Measurements from ENCODE around the gene P4HA2. TPM values are rescaled to one million over a fixed set of nuclear protein-coding genes. Genes with fewer than 3 reads are reported as not detected.

Gene P4HA2
- total RNA-seq, 1 experiment from 2014 or later = 43.6 TPM

DNA sequence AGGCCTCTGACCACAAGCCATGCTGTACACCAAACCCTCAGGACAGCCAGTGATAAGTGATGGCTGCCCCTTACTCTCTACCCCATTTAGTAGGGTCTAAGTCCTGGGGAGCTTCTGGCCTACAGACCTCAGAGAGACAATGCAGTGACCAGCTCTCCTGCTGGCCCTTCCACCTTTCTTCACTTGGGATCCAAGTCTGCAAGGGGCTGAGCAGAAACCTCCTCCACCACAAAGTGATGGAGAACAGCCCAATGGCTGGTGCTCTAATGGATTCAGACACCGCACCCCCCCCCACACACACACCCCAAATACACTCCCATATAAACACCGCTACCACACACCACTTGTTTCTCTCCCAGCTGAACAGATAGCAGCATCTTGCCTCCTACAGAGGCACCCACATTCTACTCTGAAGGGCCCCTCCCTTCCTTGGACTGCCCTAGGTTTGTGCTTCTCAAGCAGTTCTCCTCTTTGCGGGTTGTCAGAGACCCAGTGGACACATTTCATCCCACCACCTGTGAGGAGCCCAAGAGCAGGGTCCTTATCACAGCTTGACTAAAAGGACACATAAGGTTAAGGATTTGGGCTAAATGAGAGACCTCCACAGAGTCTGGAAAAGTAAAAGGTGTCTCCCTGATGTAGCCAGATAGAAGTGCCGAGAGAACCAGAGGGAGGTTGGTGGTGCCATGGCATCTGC, 28.6 kb upstream of the P4HA2 start:
- intact Hi-C loops (cut with micrococcal nuclease) = no loop called here
- no peaks in the 10 kb centered on the region for H4K20me1 ChIP-seq (ENCODE audit: low read length)
- no peaks in the 10 kb centered on the region for H3K36me3 ChIP-seq (ENCODE audit: low read depth, low read length)
- H3K9me3 ChIP-seq (ENCODE audit: low read length) = no peaks in the 10 kb centered on the region
- DNase-seq (no peak), ATAC-seq (no peak)
- no peak overlapping the region for H3K4me3 ChIP-seq (ENCODE audit: low read length)
- TF ChIP-seq EZH2phosphoT487 (IDR thresholded peaks at IDR 0.05; ENCODE audit: borderline replicate concordance, low read length) (no peak), EZH2 (IDR thresholded peaks at IDR 0.05; ENCODE audit: low read length, unreplicated experiment) (no peak)
- TF ChIP-seq, protein P1, sequence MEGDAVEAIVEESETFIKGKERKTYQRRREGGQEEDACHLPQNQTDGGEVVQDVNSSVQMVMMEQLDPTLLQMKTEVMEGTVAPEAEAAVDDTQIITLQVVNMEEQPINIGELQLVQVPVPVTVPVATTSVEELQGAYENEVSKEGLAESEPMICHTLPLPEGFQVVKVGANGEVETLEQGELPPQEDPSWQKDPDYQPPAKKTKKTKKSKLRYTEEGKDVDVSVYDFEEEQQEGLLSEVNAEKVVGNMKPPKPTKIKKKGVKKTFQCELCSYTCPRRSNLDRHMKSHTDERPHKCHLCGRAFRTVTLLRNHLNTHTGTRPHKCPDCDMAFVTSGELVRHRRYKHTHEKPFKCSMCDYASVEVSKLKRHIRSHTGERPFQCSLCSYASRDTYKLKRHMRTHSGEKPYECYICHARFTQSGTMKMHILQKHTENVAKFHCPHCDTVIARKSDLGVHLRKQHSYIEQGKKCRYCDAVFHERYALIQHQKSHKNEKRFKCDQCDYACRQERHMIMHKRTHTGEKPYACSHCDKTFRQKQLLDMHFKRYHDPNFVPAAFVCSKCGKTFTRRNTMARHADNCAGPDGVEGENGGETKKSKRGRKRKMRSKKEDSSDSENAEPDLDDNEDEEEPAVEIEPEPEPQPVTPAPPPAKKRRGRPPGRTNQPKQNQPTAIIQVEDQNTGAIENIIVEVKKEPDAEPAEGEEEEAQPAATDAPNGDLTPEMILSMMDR (conservative IDR thresholded peaks at IDR 0.05; ENCODE audit: low read depth, low read length) = no peak
- no peak overlapping the region for H3K9ac ChIP-seq (ENCODE audit: low read length)
- H3F3A ChIP-seq (ENCODE audit: low read length, unreplicated experiment) = no peaks in the 10 kb centered on the region
- BruUV-seq (replicated peaks) = no TSS peak
- H3K4me2 ChIP-seq (ENCODE audit: low read length) = no peak overlapping the region
- peaks cover 34% of the 10 kb centered on the region for H3K4me1 ChIP-seq (ENCODE audit: insufficient read depth, low read length)
- no peaks in the 10 kb centered on the region for H3K9me2 ChIP-seq (replicated peaks; ENCODE audit: low read length)
- H2AFZ ChIP-seq (ENCODE audit: low read length) = no peak overlapping the region
- no peaks in the 10 kb centered on the region for H3K27me3 ChIP-seq (ENCODE audit: low read length)
- H3K27ac ChIP-seq (ENCODE audit: low read length) = no peak overlapping the region
- peaks cover 13% of the 10 kb centered on the region for H3K79me2 ChIP-seq (ENCODE audit: low read length)
- CTCF ChIA-PET = no interaction called here
- POLR2A ChIA-PET (ENCODE audit: unreplicated experiment) = no interaction called here

DNA sequence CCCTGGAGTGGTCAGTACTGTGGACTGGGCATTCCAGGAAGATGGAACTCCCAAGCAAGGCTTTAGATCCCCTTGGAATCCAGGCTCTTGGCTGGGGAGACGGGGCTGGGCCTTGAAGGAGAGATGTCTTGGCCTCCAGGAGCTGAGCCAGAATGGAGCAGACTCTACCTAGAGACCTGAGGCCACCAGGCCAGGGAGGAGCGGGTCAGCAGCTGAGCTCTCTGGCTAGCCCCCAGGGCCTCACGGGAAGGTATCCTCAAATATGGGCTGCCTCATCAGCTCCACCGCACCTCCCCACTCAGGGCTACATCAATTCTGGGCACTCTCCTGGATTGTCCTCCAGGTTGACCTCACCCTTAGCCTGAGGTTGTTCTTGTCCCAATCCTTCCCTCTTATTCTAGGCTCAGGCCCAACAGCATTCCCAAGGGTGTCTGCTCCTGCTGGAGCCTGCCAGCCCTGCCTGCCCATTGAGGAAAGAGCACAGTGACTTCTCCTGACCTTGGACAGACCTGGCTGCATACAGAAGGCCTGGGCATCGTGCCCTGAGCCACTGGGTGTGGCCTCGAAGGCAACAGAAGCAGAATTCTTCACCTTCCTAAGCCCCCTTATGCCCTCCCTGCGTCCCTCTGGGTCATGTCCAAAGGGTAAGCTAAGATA, 26.8 kb upstream of the P4HA2 start:
- peaks cover 16% of the 10 kb centered on the region for H3K4me1 ChIP-seq (ENCODE audit: insufficient read depth, low read length)
- H3K27me3 ChIP-seq (ENCODE audit: low read length) = no peaks in the 10 kb centered on the region
- H3K4me3 ChIP-seq (ENCODE audit: low read length) = no peak overlapping the region
- no peak for ATAC-seq
- H2AFZ ChIP-seq (ENCODE audit: low read length) = no peak overlapping the region
- no peaks in the 10 kb centered on the region for H4K20me1 ChIP-seq (ENCODE audit: low read length)
- H3K27ac ChIP-seq (ENCODE audit: low read length) = no peak overlapping the region
- ChIA-PET CTCF (no interaction called here), POLR2A (ENCODE audit: unreplicated experiment) (no interaction called here)
- intact Hi-C loops (cut with micrococcal nuclease) = no loop called here
- H3F3A ChIP-seq (ENCODE audit: low read length, unreplicated experiment) = no peaks in the 10 kb centered on the region
- no peaks in the 10 kb centered on the region for H3K9me2 ChIP-seq (replicated peaks; ENCODE audit: low read length)
- no peak overlapping the region for H3K4me2 ChIP-seq (ENCODE audit: low read length)
- H3K9ac ChIP-seq (ENCODE audit: low read length) = no peak overlapping the region
- no peak for DNase-seq
- no TSS peak for BruUV-seq (replicated peaks)
- H3K9me3 ChIP-seq (ENCODE audit: low read length) = no peaks in the 10 kb centered on the region
- TF ChIP-seq, protein P1 (conservative IDR thresholded peaks at IDR 0.05; ENCODE audit: low read depth, low read length) = no peak
- TF ChIP-seq EZH2phosphoT487 (IDR thresholded peaks at IDR 0.05; ENCODE audit: borderline replicate concordance, low read length) (no peak), EZH2 (IDR thresholded peaks at IDR 0.05; ENCODE audit: low read length, unreplicated experiment) (no peak)
- H3K79me2 ChIP-seq (ENCODE audit: low read length) = peaks cover 12% of the 10 kb centered on the region; the same call in 1 of the 2 replicates
- no peaks in the 10 kb centered on the region for H3K36me3 ChIP-seq (ENCODE audit: low read depth, low read length)
